ENCODE data around the gene PPP1R9B.
A peak's percentile ranks its signal among the peaks of the same experiment; 100 is the strongest.

PPP1R9B gene

GRCh38 chr17:50155115-50155819 is 4.8 kb upstream of the PPP1R9B start:
- no peak for DNase-seq (ENCODE audit: low spot score)

- no peak for DNase-seq (ENCODE audit: low spot score)
These were observed 4.1 kb upstream of the PPP1R9B start for GRCh38 chr17:50154604-50155003.

- DNase-seq (ENCODE audit: low spot score), result no peak
These were observed 3.4 kb upstream of the PPP1R9B start for GRCh38 chr17:50153650-50154575.

GRCh38 chr17:50152736-50153135 is 2.3 kb upstream of the PPP1R9B start:
- no peak for DNase-seq (ENCODE audit: low spot score)

- DNase-seq (ENCODE audit: low spot score), result peak; percentile 53
These were observed 1.6 kb upstream of the PPP1R9B start for GRCh38 chr17:50151937-50152547.

- DNase-seq (ENCODE audit: low spot score), result peak; percentile 87
These were observed 812 bp upstream of the PPP1R9B start for GRCh38 chr17:50151041-50151936.

- peak; percentile 37 for DNase-seq (ENCODE audit: low spot score)
These were observed 792 bp downstream of the PPP1R9B start for GRCh38 chr17:50149417-50150353.

GRCh38 chr17:50149091-50149416 is 1.4 kb downstream of the PPP1R9B start:
- DNase-seq (ENCODE audit: low spot score), result no peak

- DNase-seq (ENCODE audit: low spot score), result peak; percentile 83
These were observed 2.0 kb downstream of the PPP1R9B start for GRCh38 chr17:50148226-50149090.

- DNase-seq (ENCODE audit: low spot score), result no peak
These were observed 2.6 kb downstream of the PPP1R9B start for GRCh38 chr17:50147841-50148225.

- DNase-seq (ENCODE audit: low spot score), result peak; percentile 20
These were observed 3.4 kb downstream of the PPP1R9B start for GRCh38 chr17:50146927-50147665.

- DNase-seq (ENCODE audit: low spot score), result no peak
These were observed 4.1 kb downstream of the PPP1R9B start for GRCh38 chr17:50146230-50146926.

- no peak for DNase-seq (ENCODE audit: low spot score)
These were observed 4.8 kb downstream of the PPP1R9B start for GRCh38 chr17:50145532-50146229.

- no peak for DNase-seq (ENCODE audit: low spot score)
These were observed 5.5 kb downstream of the PPP1R9B start for GRCh38 chr17:50144845-50145531.

- DNase-seq (ENCODE audit: low spot score), result no peak
These were observed 6.1 kb downstream of the PPP1R9B start for GRCh38 chr17:50144355-50144754.

GRCh38 chr17:50143461-50144176 is 6.9 kb downstream of the PPP1R9B start:
- DNase-seq (ENCODE audit: low spot score), result no peak

- DNase-seq (ENCODE audit: low spot score), result peak; percentile 26
These were observed 8.7 kb downstream of the PPP1R9B start for GRCh38 chr17:50141745-50142110.

All from CD4-positive, alpha-beta T cell treated with Interleukin-6 at 100 ng/mL for 8 hours (primary cell).